NCI-H1092 (cell line): Measurements from ENCODE around the gene GCGR.
A peak's percentile ranks its signal among the peaks of the same experiment; 100 is the strongest.

ENCODE experiments used
- DNase-seq: peaks from one replicate; lab custom pipeline; 2025; lab: John Stamatoyannopoulos, UW

GCGR gene

GRCh38 chr17:81811705-81812570 lies 8.0 kb downstream of the GCGR start:
- DNase-seq: no peak

GRCh38 chr17:81812571-81813370 lies 8.8 kb downstream of the GCGR start:
- DNase-seq: no peak

- DNase-seq: no peak
Measured at GRCh38 chr17:81813371-81813684, 9.4 kb downstream of the GCGR start.

- DNase-seq: no peak
Measured at GRCh38 chr17:81813861-81814683, 10.1 kb downstream of the GCGR start.

GRCh38 chr17:81814748-81815645 lies 11.0 kb downstream of the GCGR start:
- peak; percentile 50 for DNase-seq

GRCh38 chr17:81815646-81815986 lies 11.7 kb downstream of the GCGR start:
- DNase-seq: no peak

- no peak for DNase-seq
Measured at GRCh38 chr17:81817758-81818147, 13.8 kb downstream of the GCGR start.

GRCh38 chr17:81819708-81820107 lies 15.8 kb downstream of the GCGR start:
- no peak for DNase-seq

GRCh38 chr17:81821147-81821546 lies 17.2 kb downstream of the GCGR start:
- no peak for DNase-seq

GRCh38 chr17:81821603-81822311 lies 17.8 kb downstream of the GCGR start:
- DNase-seq: no peak

GRCh38 chr17:81822312-81822637 lies 18.3 kb downstream of the GCGR start:
- DNase-seq: no peak

GRCh38 chr17:81822996-81823819 lies 19.3 kb downstream of the GCGR start:
- DNase-seq: no peak

GRCh38 chr17:81823820-81824550 lies 20.0 kb downstream of the GCGR start:
- DNase-seq: no peak

- DNase-seq: no peak
Measured at GRCh38 chr17:81824595-81824994, 20.6 kb downstream of the GCGR start.

- no peak for DNase-seq
Measured at GRCh38 chr17:81825841-81826466, 22.0 kb downstream of the GCGR start.

GRCh38 chr17:81828656-81829055 lies 24.7 kb downstream of the GCGR start:
- DNase-seq: no peak

- DNase-seq: no peak
Measured at GRCh38 chr17:81829858-81830257, 25.9 kb downstream of the GCGR start.

GRCh38 chr17:81831563-81831956 lies 27.6 kb downstream of the GCGR start:
- DNase-seq: no peak
